Pancreas (tissue), 10 donors: ENCODE measurements around the gene APC2. TPM values are rescaled to one million over a fixed set of nuclear protein-coding genes. Genes with fewer than 3 reads are reported as not detected.
A peak's percentile ranks its signal among the peaks of the same experiment; 100 is the strongest.

Experiments
- ATAC-seq, 4 donors: fragments of 200-7000 bp; cut with Tn5 transposase; one replicate each; pipeline versions ENCODE4 v1.8.0 to v1.9.1; 2020; ENCODE audit warnings: mild to moderate bottlenecking in 4 of 4, moderate library complexity in 4 of 4
- DNase-seq, 6 donors: peaks; one replicate each; pipeline ENCODE4 v3.0.0-alpha.2; 2020
- FAIRE-seq: peaks from 2 replicates; lab custom pipeline; 2012; peaks lifted over from hg19 to GRCh38; lab: Jason Lieb, UNC
- H3K27ac ChIP-seq, 4 donors: fragments of 200-600 bp; sonication (generic); 1 replicate in 3 of 4; 2 replicates in 1 of 4; pipeline versions ENCODE4 v1.5.0 to v1.8.0; 2020
- H3K27me3 ChIP-seq, 4 donors: fragments of 200-600 bp; one replicate each; pipeline ENCODE4 v1.8.0; 2021
- H3K36me3 ChIP-seq, 3 donors: fragments of 200-600 bp; sonication (generic) in 1 of 3; one replicate each; pipeline versions ENCODE4 v1.5.0 to v1.8.0; 2020 to 2021
- H3K4me1 ChIP-seq, 3 donors: fragments of 200-600 bp; one replicate each; pipeline ENCODE4 v1.8.0; 2021
- H3K4me3 ChIP-seq, 4 donors: fragments of 200-600 bp; sonication (generic) in 2 of 4; one replicate each; pipeline versions ENCODE4 v1.5.0 to v1.8.0; 2020 to 2021
- H3K9me3 ChIP-seq, 4 donors: fragments of 200-600 bp; one replicate each; pipeline ENCODE4 v1.8.0; 2021
- WGBS, 2 donors: extraction: QIAGEN DNeasy Blood & Tissue Kit; methylation state at CpG; one replicate each; pipeline ENCODE4 v1.1.7; 2013; 5-methylcytosine and 5-hydroxymethylcytosine counted together
- intact Hi-C, 3 donors: fragments of 100-400 bp; cut with DNase I; formaldehyde crosslinking; loops; one replicate each; pipeline versions ENCODE4 v1.11.1 to v1.14.2; 2022
- polyA plus RNA-seq, 2 donors: library from polyadenylated mRNA; stranded (reverse); fragments of 200-250 nt; gene quantifications; one replicate each; pipeline ENCODE4 v1.2.3, GENCODE V29; 2013
- total RNA-seq, 6 donors: library from RNA; stranded (reverse); fragmentation: NEBNext Ultra II Directional in 4 of 6; extraction: Animal tissue kit (Norgen Biotek cat#: 25700) in 4 of 6; gene quantifications; one replicate each; pipeline versions ENCODE4 v1.2.1 to v1.2.4, GENCODE V29; 2021 to 2023
- TF ChIP-seq, protein P1 (sequence below), 4 donors: fragments of 200-600 bp; sonication (generic) in 3 of 4; IDR thresholded peaks; one replicate each; pipeline versions ENCODE4 v1.5.0 to v1.8.0; 2021; ENCODE audit warnings: antibody characterized with exemption in 4 of 4
- donor health status: healthy with polysubstance abuse.
- donor health status: DM: no; HTN: no; CAD: no; lungs with moderate emphysema.
- donor health status: DM: no; HTN: no; CAD: no.
- donor health status: control.
- donor health status: control.
- donor health status: Bipolar disorder and iron deficiency.
- donor health status: DM: yes; HTN: yes; CAD: no.
- donor health status: DM: no; HTN: no; CAD: no.
- donor health status: DM: no; HTN: no; CAD: no.
- donor health status: DM: yes; HTN: yes; CAD: no.

The APC2 gene
- total and polyA plus RNA-seq, 8 donors, result 0.04 to 0.27 (median 0.06) TPM; not detected in 1

GRCh38 chr19:1455336-1456120 lies 5.6 kb downstream of the APC2 start:
- ATAC-seq (peak; percentile 42 to 71 (median 60)), DNase-seq (peak in 5 of 6 donors; percentile 58 to 84 (median 74)), FAIRE-seq (no peak)
- Histone ChIP-seq H3K9me3 (no peaks in the 10 kb centered on the region), H3K4me3 (no peak overlapping the region), H3K27ac (no peak overlapping the region), H3K36me3 (no peaks in the 10 kb centered on the region), H3K27me3 (peaks cover 0 to 14% (median 1%) of the 10 kb centered on the region in 4 donors), H3K4me1 (peaks cover 0 to 9% (median 0%) of the 10 kb centered on the region in 3 donors)
- intact Hi-C loops, result no loop called here
- TF ChIP-seq, protein P1, sequence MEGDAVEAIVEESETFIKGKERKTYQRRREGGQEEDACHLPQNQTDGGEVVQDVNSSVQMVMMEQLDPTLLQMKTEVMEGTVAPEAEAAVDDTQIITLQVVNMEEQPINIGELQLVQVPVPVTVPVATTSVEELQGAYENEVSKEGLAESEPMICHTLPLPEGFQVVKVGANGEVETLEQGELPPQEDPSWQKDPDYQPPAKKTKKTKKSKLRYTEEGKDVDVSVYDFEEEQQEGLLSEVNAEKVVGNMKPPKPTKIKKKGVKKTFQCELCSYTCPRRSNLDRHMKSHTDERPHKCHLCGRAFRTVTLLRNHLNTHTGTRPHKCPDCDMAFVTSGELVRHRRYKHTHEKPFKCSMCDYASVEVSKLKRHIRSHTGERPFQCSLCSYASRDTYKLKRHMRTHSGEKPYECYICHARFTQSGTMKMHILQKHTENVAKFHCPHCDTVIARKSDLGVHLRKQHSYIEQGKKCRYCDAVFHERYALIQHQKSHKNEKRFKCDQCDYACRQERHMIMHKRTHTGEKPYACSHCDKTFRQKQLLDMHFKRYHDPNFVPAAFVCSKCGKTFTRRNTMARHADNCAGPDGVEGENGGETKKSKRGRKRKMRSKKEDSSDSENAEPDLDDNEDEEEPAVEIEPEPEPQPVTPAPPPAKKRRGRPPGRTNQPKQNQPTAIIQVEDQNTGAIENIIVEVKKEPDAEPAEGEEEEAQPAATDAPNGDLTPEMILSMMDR (IDR thresholded peaks at IDR 0.05), result no peak
- WGBS, 2 donors, result 5 to 7% methylated on average over 41 to 42 of the region's 42 CpGs

GRCh38 chr19:1456121-1456900 lies 6.4 kb downstream of the APC2 start:
- TF ChIP-seq, protein P1 (IDR thresholded peaks at IDR 0.05), result no peak
- intact Hi-C loops, result no loop called here
- Histone ChIP-seq H3K4me3 (no peak overlapping the region), H3K4me1 (peaks cover 0 to 9% (median 0%) of the 10 kb centered on the region in 3 donors), H3K9me3 (no peaks in the 10 kb centered on the region), H3K27me3 (peaks cover 0 to 14% (median 1%) of the 10 kb centered on the region in 4 donors), H3K36me3 (no peaks in the 10 kb centered on the region), H3K27ac (no peak overlapping the region)
- ATAC-seq (no peak), FAIRE-seq (no peak), DNase-seq (peak in 2 of 6 donors; percentile 50 to 86)
- 17 to 29% methylated on average over 43 of the region's 43 CpGs for WGBS, 2 donors

DNA sequence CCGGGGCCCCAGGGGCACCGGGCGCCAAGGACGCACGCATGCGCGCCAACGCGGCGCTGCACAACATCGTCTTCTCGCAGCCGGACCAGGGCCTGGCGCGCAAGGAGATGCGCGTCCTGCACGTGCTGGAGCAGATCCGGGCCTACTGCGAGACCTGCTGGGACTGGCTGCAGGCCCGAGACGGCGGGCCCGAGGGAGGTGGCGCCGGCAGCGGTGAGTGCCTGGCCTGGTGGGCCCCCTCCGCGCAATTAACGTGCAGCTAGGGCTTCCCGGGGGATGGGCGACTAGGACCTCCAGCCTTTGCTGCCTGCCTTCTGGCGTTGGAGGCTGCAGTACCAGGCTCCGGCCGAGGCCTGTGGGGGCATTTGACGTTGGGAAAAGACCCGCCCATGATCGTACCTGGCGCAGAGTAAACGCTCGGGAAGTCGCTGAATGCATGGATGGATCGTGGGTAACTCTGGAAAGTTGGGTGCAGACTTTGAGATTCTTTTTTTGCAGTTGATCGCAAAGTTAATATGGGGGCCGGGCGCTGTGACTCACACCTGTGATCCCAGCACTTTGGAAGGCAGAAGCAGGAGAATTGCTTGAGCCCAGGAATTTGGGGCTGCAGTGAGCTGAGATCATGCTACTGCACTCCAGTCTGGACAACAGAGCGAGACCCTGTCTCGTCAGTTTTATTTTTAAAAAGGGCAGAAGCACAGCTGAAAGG lies 7.3 kb downstream of the APC2 start:
- no peaks in the 10 kb centered on the region for H3K9me3 ChIP-seq
- H3K4me1 ChIP-seq, result peaks cover 0 to 9% (median 0%) of the 10 kb centered on the region in 3 donors
- intact Hi-C loops, result no loop called here
- FAIRE-seq, result no peak
- no peak for ATAC-seq
- H3K27me3 ChIP-seq, result peaks cover 0 to 14% (median under 1%) of the 10 kb centered on the region in 4 donors
- no peak overlapping the region for H3K4me3 ChIP-seq
- WGBS, 2 donors, result 9 to 11% methylated on average over 46 to 48 of the region's 48 CpGs
- no peaks in the 10 kb centered on the region for H3K36me3 ChIP-seq
- TF ChIP-seq, protein P1 (IDR thresholded peaks at IDR 0.05), result no peak
- DNase-seq, result peak in 2 of 6 donors; percentile 54 to 67
- H3K27ac ChIP-seq, result no peak overlapping the region

DNA sequence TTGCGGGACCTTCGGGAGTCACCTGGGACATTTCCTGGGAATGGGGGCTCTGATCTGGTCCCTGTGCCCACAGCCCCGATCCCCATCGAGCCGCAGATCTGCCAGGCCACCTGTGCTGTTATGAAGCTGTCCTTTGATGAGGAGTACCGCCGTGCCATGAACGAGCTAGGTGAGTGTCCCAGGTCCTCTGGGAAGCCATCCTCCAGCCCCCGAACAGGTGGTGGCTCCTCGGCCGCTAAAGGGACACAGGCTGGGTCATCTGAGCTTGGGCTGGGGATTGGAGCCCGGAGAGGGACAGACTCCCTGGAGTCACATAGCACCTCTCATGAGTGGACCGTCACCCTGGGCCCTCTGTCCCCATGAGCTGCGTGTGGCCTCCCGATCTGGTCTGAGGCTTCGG lies 8.0 kb downstream of the APC2 start:
- peaks cover 0 to 14% (median 0%) of the 10 kb centered on the region in 4 donors for H3K27me3 ChIP-seq
- peak in 1 of 6 donors; percentile 41 for DNase-seq
- no peak overlapping the region for H3K27ac ChIP-seq
- intact Hi-C loops, result no loop called here
- H3K9me3 ChIP-seq, result no peaks in the 10 kb centered on the region
- FAIRE-seq, result no peak
- no peak overlapping the region for H3K4me3 ChIP-seq
- TF ChIP-seq, protein P1 (IDR thresholded peaks at IDR 0.05), result no peak
- no peak for ATAC-seq
- 67 to 82% methylated on average over 16 of the region's 16 CpGs for WGBS, 2 donors
- H3K4me1 ChIP-seq, result peaks cover 0 to 9% (median 0%) of the 10 kb centered on the region in 3 donors
- no peaks in the 10 kb centered on the region for H3K36me3 ChIP-seq
